HUDEP-2 (cell line): Measurements from ENCODE around the gene ARSB.

Source experiments
- DNase-seq, 76 experiments: peaks; one replicate each; lab custom pipeline; 2025; ENCODE audit not compliant: unreplicated experiment in 76 of 76; lab: John Stamatoyannopoulos, UW

The ARSB gene

DNA sequence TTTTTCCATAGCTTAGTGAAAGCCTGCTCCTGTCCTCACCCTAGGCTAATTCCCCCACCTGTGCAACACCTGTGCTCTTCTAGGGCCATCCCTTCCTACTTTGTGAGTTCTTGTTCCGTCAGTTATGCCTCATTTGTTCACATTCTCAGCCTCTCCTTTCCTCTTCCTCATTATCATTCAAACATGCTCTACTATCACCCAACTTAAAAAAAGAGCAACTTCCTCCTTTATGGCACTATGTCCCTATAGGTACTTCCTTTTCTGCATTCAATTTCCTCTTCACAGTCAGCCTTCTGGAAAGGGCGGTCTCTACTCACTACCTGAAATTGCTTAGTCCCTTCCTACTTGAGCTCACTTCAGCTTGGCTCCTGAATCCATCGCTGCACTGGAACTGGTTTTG is 224.7 kb downstream of the ARSB start:
- DNase-seq = no peak

DNA sequence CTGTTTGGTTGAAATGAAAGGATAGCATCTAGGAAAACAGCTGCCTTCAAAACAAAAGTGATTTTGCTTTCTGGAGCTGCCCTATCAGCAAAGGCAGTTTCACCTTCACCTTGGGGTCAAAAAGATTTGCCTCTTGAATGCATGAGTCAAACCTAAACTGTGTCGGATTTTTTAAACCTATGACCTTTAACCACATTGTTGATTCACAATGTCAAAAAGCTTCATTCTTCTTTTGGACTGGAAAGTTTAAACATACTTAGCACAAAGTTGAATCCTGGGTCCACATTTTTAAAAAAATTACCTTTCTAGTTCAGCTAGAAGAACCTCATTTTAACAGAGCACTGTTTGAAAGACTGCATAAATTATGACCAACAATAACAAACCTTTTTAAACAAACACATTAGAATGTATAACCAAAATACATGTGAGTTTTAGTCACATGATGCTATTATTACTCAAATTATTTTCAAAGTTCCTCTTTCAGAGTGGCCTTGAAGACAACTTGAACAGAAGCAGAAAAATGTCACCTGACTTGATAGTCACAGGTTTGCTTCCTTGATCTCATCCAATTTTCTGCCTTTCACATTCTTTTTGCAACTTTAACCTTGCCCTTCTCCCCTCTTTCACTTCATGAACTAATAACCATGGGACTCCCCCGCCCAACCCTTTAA is 226.8 kb downstream of the ARSB start:
- DNase-seq = no peak

DNA sequence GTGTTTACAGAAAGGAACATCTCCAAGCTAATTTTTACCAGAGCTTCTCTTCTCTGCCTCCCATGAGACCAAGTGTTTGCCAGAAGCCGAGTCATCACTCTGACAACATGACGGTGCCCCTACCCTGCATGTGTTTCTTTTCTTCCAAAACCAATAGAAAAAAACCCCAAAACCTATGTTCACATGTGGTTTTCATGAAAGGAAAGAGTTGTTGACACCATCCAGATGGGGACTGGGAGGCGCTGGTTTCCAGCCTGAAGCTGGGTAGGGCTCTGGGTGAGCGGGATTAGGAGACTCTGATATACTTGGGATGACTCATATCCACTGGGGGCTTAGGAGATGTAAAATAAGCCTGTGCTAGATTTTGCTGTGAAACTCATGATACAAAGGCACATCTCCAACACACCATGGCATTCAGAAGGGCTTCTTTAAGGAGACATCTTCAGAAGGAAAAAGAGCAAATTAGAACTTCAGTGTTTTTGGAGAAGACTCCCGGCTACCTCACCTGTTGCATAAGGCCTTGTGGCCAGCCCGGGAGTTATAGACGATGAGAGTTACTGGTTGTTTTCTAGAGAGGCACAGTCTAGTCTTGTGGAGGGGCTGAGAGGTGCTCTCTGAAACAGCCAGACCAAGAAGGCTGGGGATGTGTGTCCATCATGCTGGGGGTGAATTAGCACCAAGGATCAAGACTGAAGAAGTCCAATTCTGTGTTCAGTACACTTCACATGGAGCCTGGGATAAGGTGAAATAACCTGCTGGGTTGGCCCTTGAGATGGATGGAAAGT is 227.6 kb downstream of the ARSB start:
- DNase-seq = no peak

DNA sequence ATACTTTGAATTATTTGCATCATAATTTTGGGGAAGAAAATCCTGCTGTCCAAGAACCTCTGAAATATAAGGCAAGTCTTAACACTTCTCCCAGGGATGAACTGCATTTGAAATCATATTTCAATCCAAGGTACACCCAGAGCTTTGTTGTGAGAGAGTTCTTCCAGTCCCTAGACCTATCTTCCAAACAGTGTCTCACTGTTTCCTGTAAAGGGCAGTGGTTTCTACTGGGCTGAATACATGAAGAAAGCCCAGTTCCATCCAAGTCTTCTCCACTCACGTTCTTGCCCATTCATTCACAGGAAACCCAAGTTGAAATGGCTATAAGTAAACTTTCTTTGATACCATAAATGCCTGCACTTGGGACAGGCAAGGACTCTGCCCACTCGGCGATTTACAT is 228.3 kb downstream of the ARSB start:
- DNase-seq = no peak

DNA sequence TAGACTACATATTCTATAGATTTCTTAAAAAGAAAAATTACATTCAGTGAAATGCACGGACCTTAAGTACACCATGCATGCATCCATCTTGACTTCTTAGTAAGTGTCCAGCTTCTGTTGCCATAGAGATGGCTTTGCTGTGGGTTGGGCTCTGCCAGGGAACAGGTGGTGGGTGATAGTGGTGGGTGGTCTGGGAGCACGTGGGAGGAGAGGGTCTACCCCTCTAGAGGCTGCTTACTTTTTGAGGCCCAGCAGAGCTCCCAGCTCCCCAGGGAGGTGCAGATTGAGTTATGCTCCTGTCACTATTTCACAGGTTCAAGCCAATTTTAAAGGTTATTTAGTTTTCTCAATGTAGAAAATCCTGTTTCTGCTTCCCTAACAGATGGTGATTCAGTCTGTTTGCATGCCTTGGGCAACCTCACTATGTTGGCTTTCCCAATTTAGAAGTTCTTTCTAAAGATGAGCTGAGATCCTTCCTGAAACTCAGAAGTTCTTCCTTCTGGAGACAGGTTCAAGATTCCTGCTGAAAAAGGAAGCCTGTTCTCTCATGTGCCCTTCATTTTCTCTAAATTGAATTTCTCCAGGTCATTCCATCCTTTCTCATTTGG is 229.2 kb downstream of the ARSB start:
- no peak for DNase-seq

DNA sequence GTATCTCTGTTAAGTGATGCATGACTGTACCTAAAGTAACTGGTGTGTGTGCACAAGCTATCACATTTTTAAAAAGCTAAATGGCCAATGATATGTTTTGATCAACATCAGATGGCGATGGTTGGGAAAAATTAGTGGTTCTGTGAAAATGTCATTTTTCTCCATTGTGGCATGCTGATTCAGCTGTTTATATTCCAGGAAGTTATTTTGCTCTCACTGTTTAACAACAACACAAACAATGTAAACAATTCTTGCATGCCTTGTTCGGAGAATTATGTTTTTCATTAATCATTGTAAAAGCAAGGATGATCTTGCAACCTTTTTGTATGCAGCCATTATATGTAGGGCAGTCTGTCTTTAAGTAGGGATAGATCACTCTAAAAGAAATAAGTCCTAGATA is 230.5 kb downstream of the ARSB start:
- no peak for DNase-seq

DNA sequence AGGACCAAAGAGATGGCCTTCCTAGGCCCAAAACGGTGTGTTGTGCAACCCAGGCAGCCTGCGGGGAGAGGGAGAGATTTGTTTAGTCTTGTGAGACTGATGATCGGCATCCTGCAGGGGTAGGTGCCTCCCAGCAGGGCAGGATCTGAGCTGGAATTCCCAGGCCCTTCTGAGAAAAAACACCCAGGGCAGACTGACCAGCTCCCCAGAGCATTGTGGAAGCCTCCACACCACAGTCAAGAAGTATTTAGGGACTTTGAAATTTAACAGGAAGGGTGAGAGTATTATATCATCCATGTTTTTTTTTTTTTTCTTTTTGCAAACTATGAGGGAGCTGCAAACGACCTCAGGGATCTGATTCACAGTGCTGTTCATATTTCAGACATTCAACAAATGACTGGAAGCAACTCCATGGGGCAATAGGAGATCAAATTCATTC is 232.0 kb downstream of the ARSB start:
- DNase-seq = no peak

DNA sequence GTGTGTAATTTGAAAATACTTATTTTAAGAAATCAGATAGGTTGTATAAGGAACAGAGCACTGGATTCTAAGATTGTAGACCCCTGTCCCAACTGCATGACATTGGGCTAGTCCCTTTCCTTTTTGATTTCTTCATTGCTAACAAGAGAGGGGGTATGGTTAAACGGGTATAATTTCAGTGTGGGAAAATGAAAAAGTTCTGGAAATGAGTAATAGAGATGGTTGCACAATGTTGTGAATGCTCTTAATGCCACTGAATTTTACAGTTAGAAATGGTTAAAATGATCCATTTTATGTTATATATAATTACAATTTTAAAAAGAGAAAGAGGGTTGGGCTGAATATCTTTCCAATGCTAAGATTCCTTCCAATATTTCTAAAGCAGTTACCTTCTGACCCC is 233.2 kb downstream of the ARSB start:
- no peak for DNase-seq

DNA sequence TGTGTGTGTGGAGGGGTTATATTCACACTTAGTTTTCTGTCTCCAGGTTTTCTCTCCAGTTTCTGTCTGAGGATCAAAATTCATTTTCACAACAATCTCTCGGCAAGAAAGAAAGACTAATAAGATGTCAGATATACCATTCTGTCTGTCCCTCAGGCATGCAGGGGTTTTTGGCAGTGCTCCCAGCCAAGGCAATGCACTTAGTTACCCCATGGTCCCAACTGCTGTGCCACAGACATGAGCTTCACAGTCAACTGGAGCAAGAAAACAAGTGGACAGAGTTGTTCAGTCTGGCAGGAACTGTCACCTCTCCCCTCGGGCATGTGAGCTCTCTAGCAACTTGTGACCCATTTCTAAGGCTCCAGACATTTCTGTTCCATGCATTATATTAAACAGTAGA is 234.8 kb downstream of the ARSB start:
- DNase-seq = no peak

DNA sequence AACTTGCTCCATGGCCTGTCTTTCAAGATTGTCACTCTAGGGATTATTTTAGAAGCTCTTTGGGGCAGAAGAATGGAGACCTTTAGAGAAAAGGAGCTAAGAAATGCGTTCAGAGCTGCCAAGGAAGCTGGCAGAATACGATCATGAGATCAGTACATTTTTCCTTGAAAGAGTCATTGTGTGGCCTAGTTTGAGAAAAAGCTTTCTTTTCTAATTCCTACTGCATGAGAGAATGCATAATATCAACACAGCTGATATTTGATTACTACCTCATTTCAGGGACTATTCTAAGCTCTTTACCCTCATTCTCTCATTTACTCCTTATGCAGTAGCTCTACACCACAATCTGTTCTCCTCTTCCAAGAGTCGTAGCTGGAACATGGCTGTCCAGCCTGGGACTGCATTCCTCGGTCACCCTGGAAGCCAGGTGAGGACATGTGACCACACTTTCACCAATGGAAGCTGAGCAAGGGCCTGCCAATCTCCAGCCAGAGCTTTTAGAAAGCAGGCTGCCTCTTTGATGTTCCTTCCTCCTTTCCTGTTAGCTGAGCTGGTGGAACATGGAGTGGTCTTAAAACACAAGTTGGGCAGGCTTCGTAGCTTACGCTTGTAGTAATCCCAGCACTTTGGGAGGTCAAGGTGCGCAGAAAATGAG is 237.3 kb downstream of the ARSB start:
- DNase-seq = no peak

DNA sequence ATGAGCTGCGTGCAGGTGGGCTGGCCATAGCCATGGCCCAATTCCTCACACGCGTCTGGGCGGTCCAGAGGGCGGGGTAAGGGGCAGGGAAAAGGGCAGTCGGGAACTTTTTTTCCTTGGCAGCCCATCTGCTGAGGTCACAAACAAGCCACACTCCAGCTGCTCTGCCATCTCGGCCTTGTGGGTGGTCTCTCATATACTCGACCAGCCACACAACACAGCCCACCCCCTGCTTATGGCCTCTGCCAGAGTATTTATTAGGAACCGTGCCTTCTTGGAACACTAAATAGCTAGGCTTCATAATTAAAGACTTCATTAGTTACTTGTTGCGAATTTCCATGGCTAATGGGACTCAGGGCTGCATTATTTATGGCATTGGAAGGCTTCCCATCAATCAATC is 238.1 kb downstream of the ARSB start:
- no peak for DNase-seq

DNA sequence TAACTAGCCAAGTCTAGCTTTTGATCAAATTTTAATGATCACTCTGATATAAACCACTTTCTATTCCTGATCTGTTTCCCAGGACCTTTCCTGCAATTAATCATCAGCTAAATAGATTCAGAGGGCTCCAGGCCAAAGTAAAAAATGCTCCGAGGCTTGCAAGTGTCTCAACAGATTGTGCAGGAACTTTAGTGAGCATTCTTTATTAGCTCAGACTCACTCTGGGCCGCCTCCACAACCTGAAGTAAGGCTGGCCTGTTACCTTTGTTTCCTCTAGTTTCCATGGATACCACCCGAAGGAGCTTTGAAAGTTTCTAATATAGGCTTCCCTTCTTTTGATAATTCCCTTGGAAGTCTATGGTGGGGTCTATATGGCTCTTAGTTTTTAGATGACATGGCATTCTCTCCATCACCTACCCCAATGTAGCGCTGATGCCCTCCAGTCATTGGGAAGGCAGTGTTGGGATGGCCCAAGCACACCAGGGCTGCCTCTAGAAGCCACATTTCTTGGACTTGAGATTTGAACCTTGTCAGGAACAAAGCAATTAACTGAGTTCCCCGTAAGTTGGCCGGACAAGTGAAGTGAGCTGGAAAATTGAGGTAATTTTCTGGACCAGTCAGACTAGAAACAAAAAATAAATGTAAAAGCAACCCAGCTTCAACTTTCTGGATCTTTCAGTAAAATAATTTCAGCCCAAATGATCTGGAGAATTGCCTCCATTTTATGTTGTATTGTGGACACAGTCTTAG is 238.9 kb downstream of the ARSB start:
- no peak for DNase-seq

DNA sequence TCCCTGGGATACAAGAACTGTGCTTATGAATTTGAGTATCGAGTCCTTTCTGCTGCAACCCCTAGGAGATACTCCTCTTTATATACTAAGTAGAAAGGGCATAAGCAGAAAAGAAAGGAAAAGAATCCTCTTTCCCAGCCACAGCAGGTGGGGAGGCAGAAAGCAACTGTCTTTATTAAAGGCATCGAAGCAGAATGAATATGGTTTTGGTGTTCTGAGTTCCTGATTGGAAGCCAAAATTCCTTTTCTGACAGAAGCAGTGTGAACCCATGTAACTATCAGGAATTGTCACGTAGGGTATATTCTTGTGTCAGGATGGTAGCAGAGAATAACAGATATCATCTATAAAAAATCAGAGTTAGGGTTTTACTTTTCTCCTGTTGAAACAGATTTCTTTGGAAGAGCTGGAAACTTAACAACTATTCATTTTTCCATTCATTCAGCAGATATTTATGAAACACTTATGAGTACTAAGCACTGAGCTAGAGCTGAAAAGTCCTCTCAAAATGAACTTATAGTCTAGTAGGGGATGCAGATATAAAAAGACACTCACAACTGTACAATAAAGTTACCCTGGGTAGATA is 240.1 kb downstream of the ARSB start:
- DNase-seq = no peak

DNA sequence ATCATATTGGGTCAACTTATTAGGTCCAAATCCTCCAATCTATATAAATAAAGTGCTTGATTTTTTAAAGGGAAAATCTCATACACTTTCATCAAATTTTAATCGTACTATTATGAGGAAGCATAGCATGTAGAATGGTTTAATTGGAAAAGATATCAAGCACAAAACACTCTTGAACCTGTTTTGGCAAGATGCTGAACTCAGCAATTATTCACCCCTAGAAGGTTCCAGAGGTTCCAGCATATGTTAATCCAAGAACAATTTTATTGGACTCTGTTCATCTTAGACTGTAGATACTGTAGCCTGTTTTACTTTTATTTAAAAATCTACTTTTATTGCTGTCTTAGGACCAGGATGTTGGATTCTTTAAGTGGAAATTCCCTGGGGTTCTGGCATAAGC is 244.1 kb downstream of the ARSB start:
- DNase-seq = no peak

DNA sequence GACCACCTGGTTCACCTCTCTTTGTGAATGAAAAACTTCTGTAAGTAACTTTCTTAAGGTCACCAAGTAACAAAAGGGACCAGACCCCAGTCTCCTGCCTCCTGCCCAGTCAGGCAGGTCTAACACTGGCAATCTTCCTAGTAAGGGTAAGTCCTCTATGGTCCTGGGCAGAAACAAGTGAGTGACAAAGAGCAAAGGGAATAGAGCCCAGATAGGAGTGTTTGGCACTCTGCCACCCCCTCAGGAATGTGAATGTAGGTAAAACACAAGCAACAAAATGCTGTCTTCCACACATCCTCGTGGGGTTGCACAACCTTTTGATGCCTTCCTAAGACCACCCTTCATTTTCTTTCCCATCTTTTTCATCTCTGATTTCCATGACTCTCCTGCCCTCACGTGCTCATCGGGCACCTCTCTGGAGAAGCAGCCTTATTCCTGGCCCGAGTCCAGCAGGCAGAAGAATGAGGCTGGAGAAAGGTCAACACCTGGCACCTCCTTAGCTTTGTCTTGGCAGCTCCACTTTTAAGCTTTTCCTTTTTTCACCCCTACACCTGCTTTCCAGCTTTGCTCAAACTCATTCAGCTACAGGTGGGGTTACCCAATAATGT is 246.3 kb downstream of the ARSB start:
- DNase-seq = no peak

DNA sequence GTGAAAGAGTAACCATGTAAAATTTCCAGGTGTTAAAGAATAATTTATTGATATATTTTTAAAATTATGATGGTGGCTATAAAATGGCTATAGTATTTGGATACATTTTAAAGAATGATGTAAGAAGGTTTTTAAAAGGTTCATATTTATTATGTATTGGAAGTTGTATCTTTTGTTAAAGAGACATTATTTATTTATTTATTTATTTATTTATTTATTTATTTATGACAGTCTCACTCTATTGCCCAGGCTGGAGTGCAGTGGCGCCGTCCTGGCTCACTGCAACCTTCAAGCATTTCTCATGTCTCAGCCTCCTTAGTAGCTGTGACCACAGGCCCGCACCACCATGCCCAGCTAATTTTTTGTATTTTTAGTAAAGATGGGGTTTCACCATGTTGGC is 247.0 kb downstream of the ARSB start:
- no peak for DNase-seq

DNA sequence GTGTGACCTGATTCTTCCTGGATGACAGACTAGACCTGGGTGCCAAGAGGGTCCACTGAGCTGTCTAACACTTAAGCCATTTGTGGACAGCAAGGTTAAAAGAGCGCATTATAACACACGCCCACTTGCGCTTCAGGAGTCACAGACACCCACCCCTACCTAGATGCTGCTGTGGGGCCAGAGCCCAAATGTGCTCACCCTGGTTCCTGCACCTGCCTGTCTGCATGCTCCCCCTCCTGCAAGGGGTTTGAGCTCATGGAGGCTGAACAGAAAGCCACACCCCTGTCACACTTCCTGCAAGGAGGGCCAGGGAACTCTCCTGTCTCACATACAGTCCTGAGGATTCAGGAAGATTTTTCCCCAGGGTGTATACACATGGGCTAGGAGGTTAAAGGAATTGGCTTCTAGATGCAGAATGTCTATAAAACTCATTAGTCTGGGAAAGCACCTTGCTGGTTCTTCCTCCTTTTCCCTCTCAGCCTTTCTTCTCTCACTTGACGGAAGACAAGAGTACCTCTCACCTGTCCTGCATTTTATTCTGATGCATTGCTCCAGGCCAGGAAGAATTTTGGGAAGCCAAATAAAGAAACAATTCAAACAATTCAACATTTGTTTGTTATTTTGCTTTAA is 249.2 kb downstream of the ARSB start:
- no peak for DNase-seq

DNA sequence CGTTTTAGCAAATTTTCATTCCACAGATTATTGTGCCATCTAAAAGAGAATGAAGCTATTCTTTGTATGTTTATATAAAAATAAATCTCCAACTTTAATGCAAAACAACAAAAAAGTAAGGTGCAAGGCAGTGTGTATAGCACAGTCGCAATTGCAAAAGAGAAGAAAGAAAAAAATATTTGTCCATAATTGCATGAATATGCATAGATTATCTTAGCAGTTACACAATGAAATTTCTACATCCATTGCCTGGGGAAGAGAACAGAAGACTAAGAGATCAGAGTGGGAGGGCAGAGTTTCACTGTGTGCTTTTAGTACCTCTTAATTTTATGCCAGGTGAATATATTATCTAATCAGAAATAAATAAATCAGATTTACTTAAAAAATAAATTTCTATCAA is 250.2 kb downstream of the ARSB start:
- no peak for DNase-seq

DNA sequence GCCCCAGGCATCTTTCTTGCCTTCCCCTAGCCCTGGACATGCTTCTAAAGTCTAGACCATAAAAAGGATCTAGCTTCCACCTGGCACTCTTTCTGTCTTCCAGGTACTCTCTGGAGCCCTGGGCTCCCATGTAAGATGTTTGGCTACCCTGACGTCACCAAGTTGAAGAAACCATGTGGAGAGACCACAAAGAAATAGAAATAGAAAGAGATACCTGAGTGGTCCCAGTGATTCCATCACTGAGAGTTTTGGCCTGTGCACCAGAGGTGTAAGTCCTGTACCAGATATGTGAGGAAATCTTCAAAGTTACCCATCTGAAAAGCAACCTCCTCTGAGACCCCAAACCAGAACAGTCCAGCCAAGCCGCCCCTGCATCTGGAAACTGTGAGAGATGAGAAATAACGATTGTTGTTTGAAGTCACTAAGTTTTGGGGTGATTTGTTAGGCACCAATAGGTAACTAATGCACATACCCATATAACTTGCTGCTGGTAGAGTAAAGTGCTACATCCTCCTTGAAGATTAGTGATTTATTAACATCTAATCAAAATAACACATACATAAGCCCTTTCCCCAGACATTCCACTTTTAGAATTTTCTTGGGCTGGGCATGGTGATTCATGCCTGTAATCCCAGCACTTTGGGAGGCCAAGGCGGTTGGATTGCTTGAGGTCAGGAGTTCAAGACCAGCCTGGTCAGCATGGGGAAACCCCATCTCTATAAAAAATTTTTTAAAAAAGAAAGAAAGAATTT is 250.8 kb downstream of the ARSB start:
- no peak for DNase-seq
